GM21367 (cell line): Measurements from ENCODE around the gene SRGN.
A peak's percentile ranks its signal among the peaks of the same experiment; 100 is the strongest.

ENCODE experiments used
- ATAC-seq: cut with Tn5 transposase; IDR thresholded peaks from one replicate; pipeline ENCODE4 v1.9.1; 2021; ENCODE audit not compliant: unreplicated experiment

Gene SRGN

DNA sequence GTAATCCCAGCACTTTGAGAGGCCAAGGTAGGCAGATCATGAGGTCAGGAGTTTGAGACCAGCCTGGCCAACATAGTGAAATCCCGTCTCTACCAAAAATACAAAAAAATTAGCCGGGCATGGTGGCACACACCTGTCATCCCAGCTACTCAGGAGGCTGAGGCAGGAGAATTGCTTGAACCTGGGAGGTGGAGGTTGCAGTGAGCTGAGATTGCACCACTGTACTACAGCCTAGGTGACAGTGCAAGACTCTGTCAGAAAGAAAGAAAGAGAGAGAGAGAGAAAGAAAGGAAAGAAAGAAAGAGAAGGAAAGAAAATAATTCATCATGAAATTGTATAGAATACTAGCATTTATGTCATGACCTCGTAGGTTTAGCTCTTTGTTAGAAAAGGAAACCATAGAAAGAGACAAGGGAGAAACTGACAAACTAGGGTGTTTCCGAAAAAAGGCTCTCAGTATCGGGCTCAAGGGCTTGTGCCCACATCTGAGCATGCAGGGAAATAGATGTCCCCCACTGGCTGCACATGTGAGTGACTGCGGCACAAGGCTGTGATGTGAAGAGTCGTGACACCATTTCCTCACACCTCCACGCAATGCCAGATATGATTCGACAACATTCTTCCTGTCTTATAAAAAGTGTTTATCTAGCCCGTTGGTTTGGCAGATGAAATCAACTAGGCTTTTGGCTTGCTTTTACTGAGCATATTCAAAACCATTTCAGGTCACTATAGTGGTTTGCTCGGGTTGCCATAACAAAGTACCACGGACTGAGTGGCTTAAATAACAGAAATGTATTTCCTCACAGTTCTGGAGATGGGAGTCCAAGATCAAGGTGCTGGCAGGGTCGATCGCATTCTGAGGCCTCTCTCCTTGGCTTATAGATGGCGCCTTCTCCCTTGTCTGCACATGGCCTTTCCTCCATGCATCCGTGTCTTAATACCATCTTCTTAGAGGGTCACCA lies 2.0 kb downstream of the SRGN start:
- ATAC-seq, result peak; percentile 32

DNA sequence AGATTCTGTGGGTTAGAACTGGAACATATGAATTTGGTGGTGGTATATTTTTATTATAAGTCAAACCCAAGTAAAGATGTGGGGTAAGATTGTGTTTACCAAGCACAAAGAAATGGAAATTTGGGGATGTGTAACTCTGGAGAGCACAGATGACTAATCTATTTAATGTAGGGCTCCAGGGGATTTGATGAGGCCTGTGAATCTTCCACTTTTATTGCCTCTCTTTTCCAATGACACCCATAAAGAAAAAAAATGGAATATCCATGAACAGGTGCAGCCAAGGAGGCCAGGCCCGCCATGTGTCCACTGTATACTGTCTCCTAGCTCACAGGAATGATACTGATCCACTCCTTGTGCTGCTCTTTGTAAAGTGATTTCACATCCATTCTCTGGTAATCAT lies 2.8 kb downstream of the SRGN start:
- no peak for ATAC-seq

DNA sequence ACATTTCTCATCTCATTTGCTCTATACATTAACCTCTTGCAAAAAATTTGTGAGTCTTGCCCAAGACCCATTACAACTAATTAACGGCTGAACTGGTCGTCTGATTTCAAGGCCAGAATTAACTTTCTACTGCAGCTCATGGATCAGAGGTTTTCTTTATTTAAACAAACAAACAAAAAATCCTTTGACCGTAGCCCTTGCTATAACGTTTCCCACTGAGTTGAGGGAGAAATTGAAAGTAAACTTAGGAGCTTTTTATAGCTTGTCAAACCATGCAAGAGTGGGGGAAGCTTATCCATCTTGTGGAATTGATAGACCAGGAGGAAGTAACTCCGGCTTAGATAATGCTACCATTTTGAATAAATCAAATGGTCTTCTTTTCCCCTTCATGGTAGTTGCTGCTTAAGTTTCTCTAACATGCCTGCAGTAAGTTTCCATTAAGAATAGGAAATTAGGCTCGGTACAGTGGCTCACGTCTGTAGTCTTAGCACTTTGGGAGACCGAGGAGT lies 3.3 kb downstream of the SRGN start:
- no peak for ATAC-seq

DNA sequence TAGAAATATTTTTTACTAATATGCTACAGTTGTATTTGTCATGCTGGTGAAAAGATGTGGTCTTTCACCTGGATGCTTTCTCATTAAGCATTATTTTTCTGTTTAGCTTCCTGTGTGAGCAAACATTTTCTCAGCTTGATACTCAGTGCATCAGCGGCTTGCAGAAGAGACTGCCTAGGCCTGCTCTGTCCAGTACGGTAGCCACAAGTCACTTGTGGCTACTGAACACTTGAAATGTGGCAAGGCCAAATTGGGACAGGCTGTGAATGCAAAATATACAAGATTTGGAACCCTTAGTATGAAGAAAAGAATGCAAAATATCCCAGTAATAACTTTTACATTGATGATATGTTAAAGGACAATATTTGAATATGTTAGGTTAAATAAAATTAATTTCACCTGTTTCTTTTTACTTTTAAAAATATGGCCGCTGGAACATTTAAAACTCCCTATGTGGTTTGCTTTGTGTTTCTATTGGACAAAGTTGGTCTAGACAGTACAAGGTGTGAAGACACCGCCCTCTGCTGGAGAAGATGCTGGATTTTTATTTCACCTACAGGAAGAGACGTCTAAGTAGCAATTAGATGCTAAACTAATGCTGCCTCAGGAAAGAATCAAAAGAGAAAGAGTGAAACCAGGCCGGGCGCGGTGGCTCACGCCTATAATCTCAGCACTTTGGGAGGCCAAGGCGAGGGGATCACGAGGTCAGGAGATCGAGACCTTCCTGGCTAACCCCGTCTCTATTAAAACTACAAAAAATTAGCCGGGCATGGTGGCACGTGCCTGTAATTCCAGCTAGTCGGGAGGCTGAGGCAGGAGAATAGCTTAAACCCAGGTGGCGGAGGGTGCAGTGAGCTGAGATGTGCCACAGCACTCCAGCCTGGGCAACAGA lies 5.3 kb downstream of the SRGN start:
- ATAC-seq, result no peak

DNA sequence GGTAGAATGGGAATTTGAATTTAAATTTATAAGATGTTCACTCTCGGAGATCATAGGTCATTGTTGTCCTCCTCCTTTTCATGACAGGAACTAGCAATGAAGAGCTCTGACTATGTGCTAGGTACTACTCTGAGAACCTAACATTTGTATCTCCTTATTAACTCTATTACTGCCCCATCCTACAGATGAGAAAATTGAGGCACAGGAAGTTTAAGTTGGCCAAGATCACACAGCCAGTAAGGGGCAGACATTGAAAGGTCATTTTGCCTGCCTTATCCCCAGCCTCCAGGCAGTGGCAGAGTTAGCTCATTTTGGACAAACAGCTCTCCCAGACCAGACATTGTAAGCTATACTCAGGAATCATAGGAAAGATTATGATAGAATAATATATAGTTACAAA lies 6.0 kb downstream of the SRGN start:
- ATAC-seq, result no peak

DNA sequence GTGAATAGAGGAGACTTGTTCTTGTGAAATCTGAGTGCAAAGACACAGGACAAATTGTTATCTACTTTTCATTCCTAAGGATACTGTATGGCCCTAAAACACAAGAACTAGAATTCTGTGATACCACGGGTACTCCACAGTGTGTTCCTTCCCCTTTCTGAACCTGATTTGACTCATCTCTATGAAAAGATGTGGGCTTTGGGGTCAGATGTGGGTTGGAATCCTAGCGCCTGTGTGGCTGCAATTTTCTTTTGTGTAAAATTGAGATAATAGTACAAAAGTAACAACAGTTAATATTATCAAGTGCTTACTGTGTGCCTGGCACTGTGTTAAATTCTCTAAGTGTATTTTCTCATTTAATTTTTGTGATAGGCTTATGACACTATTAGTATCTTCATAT lies 8.1 kb downstream of the SRGN start:
- ATAC-seq, result no peak

DNA sequence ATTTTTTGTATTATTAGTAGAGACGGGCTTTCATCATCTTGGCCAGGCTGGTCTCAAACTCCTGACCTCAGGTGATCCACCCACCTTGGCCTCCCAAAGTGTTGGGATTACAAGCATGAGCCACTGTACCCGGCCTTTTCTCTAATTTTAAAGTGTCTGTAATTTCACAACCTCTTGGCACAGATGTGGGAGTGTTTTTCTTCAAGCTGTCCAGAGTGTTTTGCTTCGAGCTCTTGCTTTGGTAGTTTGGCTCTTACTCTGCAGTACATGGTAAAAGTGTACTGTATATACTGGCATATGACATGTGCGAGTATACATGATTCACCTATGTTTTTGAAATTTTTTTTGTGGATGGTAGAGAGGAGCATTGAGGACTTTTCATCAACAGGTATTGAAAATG lies 9.8 kb downstream of the SRGN start:
- ATAC-seq, result no peak

DNA sequence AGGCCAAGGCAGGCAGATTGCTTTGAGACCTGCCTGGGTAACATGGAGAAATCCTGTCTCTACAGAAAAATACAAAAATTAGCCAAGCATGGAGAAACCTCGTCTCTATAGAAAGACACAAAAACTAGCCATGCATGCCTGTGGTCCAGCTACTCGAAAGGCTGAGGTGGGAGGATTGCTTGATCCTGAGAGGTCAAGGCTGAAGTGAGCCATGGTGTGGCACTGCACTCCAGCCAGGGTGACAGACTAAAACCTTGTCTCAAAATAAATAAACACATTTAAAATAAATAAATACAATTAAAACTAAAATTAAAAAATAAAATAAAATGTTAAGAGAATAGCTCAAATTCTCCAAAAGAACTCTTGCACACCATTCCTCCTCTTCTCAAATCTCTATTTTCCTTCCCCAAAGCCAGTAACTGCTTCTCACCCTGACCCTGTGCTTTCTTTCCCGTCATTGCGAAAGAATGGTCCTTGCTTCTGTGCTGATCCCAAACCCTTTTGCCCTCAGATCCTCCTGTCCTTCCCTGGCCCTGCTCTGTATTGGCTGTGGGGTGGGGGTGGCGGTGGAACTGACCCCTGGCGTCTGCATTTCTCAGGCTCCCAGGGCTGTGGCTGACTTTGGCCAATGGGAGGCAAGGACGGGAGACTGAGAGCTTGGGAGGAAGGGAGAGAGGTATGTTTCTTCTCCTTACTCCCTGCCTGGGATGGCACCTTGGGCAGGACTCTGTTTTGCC lies 12.4 kb downstream of the SRGN start:
- ATAC-seq, result no peak

DNA sequence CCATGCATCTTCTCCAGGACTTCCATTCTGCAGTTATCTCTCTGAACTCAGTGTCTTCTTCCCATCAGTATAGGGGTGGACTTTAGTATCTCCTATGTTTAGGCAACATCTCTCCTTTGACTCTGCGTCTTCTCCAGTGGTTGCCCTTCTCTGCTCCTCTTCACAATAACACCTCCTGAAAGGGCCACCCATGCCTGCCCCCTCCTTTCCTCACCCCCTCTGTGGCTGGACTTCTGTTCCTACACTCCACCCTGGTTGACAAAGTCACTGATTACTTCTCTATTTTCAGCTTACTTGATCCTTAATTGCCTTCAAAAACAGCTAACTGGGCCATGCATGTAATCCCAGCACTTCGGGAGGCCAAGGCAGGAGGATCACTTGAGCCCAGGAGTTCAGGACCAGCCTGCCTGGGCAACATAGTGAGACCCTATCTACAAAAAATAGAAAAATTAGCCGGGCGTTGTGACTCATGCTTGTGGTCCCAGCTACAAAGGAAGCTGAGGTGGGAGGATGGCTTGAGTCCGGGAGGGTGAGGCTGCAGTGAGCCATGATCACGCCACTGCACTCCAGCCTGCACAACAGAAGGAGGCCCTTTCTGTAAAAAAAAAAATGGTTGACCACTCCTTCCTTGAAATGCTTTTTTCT lies 13.7 kb downstream of the SRGN start:
- no peak for ATAC-seq

DNA sequence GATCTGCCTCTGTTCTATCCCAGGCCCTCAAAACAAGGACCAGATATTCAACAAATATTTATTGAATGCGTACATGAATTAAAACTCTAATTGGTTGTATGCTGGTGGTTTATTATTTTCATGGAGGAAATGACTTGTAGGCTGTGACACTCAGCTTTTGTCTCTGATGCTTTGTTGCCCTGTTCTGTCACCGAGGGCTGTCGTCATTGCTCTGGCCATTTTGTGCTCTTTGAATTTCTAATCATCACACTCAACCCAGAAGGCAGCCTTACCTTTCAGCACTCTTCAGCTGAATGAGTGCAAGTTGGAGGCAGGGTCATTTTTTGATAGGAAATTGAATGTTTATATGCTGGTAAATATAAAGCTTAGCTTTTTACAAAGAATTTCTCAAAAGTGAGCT lies 14.5 kb downstream of the SRGN start:
- ATAC-seq, result no peak

DNA sequence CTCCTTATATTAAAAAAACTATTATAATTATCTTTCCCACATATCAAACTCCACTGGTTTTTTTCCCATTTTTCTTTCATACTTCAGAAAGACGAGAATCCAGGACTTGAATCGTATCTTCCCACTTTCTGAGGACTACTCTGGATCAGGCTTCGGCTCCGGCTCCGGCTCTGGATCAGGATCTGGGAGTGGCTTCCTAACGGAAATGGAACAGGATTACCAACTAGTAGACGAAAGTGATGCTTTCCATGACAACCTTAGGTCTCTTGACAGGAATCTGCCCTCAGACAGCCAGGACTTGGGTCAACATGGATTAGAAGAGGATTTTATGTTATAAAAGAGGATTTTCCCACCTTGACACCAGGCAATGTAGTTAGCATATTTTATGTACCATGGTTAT lies 15.9 kb downstream of the SRGN start:
- ATAC-seq, result no peak

DNA sequence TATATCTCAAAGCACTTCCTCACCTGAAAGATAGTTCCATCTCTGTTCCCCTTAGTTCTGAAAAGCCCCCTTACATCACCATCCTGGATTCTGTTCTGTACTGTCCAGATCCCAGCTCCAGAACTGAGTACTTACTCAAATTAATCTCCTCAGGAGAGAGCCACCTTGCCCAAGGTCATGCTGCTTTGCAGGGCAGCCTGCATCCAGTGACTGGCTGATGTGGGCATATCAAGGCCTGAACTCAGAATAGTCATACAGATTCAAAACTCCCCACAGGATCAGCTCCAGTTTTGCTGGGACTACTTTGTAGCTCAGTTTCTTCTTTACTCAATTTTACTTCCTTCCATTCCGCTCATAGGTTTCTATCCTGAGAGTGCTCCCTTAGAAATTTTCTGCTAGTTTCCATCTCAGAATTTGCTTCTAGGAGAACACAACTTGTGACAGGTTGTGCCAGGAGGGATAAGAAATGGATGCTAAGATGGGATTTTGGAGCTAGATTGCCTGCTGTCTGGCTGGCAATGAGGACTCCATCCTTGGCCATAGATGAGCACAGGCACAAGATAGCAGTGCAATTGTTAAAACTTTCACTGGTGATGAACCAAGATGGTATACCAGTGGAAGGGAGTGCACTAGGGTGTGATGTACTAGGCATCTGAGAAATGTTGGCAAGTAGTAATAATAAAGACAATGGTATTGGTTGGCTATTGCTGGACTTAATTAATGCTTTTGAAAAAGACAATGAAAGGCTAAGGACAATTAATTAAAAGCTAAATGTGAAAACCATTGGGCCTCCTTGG lies 17.3 kb downstream of the SRGN start:
- no peak for ATAC-seq

DNA sequence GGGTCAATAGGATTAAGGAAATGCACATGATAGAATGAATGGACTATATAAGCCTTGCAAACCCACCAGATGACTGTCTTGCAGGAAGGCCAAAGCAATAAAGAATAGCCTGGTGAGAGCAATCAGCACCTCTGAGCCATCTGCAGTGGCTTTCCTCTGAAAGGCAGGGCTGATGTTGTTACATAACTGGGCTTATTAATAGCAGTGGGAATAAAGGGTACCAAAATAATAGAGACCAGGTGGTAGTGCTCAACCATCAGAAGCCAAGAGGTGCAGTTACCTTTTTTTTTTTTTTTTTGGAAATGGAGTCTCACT lies 19.2 kb downstream of the SRGN start:
- no peak for ATAC-seq

DNA sequence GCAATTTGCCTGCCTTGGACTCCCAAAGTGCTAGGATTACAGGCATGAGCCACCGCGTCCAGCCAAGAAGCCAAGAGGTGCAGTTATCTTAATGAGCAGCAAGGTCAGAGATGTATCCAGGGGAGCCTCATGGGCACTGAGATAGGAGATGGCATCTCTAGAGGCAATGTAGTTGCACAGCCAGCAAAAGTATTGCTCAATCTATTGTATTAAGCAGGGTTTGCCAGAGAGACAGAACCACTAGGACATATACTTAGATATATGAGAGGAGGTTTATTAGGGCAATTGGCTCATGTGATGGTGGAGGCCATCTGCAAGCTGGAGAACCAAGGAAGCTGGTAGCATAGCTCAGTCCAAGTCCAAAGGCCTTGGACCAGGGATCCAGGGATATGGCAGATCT lies 19.8 kb downstream of the SRGN start:
- ATAC-seq, result no peak

DNA sequence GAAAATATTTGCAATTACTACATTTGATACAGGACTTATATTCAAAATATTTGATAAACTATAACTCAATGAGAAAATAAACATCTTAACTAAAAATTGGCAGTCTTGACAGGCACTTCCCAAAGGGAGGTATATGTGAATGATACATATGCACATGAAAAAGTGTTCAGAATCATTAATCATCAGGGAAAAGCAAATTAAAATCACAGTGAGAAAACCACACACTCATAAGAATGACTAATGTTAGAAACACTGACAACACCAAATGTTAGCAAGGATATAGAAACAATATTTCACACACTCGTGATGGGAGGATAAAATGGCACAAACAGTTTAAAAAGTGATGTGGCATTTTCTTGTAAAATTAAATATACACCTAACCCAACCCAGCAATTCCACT lies 32.0 kb downstream of the SRGN start:
- no peak for ATAC-seq

DNA sequence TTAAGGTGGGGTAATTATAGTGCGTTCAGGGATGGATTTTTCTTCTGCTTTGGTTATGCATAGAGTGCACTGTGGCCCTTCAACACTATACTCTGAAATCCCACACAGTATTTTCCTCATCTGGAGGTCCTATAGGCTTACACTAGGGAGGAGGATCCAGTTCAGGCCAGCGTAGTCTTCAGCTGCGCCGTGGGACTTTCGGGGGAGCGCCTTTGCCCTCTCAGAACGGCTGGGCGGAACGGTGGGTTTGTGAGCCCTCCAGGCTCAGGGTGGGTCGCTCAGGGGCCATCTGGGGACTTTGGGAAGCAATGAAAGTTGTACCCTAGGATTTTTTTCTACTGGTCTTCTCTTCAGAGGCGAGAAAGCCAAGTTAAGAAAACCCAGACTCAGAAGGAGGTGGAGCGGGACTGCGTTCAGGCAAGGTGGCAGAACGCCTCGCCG lies 35.4 kb downstream of the SRGN start:
- peak; percentile 21 for ATAC-seq

DNA sequence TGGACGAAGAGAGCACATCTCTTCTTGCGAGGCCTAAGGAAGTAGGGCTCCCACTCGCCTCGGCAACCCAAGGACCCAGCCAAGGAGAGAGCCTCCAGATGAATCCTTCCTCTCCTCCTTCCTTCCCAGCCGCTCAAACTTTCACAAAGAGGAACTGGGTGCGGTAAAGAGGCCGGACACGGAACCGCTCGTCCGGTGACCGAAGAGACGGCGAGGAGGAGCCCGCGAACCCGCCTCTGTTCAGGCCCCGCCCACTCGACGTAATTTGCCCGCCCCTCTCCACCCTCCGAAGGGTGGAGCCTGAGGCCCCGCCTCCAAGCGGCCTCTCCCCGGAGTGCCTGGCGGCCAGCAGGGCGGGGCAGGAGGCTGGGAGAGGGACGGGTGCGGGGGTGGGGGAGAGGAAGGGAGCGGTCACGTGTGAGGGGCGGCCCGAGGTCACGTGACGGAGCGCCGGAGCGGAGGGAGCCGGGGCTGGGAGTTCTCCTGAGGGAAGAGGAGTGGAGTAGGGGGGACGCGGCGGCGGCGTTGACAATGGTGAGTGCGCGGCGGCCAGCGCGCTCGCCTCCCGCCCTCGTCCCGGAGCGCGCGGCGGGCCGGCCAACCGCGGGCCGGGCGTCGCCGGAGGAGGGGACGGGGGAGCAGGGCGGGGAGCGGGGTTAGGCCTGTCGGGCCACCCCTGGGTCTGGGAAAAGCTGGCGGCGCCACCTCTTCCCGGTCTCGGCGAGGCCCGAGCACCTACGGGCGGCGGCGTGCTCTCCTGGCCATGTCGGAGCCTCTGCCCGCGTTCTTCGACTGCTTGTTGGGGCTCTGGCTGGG lies 36.1 kb downstream of the SRGN start, which contains the start of gene VPS26A:
Gene VPS26A (plus strand): TSS at position 432 of the 816 bp plus-strand sequence. CDS start 100 bp downstream, at position 532.
- ATAC-seq, result peak; percentile 67

DNA sequence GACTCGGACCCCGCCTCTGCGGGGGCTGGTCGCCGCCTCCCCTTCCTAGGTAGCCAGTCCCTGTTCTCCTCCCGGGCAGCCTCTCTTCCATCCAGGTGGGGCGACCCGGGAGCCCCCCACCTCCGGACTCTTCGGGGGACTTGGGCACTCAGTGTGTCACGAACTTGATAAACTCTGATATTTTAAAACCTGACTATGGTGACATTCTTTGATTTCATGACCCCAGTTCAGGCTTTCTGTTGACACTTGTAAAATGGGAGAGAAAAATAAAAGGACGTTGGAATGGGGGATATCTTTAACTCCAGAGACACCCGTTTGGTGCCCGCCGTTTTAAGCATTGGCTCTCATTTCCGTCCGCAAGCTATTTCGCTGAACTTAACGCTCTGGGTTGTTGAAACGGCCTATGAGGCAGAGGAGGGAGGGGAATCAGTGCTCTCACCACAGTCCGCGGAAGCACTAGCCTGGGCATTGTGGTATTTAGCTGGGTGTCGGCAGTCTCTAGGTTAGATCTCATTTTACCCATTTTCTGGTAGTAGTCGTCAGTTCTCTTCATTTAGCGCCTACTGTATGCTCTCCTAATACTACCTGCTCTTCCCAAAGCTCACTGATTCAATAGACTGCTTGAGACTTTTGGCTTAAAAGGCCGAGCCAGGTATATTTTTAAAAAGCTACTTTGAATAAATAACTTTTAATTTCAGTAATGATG lies 36.8 kb downstream of the SRGN start:
- peak; percentile 23 for ATAC-seq
